ENCODE measurements around the gene PUM1.

DNA sequence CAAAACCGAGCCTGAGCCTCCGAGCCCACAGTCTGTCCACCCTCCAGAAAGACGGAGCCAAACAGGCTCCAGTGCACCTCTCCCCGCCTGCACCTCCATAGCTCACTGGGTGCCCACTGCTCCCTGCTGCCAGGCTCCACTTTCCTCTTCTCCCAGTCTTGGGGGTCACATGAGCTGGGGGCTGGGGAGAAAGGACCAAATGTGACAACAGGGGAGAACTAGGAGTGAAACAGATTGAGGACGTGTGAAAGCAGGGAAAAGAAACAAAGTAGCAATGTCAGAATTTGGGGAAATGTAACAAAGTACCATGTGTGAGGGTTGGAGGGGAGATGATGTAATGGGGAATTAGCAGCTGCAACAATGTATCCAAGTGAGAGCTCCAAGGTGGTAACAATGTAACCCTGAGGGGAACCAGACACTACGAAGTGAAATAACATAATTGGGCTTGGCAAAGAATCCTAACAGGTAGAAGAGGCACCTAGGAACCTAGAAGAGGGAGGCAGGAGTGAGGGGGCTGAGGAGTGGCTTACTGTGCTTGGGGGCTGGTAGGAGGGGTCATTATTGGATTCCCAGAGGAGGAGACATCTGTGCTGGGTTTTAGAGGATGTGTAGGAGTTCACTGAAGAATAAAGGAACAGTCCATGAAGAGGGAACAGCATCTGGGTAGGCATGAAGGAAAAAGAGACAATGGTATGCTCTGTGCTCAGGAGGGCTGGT is 169.4 kb downstream of the PUM1 start:
- TF ChIP-seq, protein P1, sequence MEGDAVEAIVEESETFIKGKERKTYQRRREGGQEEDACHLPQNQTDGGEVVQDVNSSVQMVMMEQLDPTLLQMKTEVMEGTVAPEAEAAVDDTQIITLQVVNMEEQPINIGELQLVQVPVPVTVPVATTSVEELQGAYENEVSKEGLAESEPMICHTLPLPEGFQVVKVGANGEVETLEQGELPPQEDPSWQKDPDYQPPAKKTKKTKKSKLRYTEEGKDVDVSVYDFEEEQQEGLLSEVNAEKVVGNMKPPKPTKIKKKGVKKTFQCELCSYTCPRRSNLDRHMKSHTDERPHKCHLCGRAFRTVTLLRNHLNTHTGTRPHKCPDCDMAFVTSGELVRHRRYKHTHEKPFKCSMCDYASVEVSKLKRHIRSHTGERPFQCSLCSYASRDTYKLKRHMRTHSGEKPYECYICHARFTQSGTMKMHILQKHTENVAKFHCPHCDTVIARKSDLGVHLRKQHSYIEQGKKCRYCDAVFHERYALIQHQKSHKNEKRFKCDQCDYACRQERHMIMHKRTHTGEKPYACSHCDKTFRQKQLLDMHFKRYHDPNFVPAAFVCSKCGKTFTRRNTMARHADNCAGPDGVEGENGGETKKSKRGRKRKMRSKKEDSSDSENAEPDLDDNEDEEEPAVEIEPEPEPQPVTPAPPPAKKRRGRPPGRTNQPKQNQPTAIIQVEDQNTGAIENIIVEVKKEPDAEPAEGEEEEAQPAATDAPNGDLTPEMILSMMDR (IDR thresholded peaks at IDR 0.05; ENCODE audit: low read depth, low read length, missing input control) = no peak
- TF ChIP-seq, protein P2, sequence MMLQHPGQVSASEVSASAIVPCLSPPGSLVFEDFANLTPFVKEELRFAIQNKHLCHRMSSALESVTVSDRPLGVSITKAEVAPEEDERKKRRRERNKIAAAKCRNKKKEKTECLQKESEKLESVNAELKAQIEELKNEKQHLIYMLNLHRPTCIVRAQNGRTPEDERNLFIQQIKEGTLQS (IDR thresholded peaks at IDR 0.05) = no peak
- TF ChIP-seq GABPA (IDR thresholded peaks at IDR 0.05 in 1 of 2, conservative IDR thresholded peaks at IDR 0.05 in 1 of 2) (no peak), YY1 (IDR thresholded peaks at IDR 0.05) (no peak), EGR1 (IDR thresholded peaks at IDR 0.05; ENCODE audit: low read depth in 2 of 2) (no peak)
- TF ChIP-seq, protein P3, sequence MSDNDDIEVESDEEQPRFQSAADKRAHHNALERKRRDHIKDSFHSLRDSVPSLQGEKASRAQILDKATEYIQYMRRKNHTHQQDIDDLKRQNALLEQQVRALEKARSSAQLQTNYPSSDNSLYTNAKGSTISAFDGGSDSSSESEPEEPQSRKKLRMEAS (IDR thresholded peaks at IDR 0.05) = no peak
